ENCODE measurements around the gene LRBA.

LRBA gene

GRCh38 chr4:150656891-150657290 lies 358.2 kb downstream of the LRBA start:
- H3K4me1 ChIP-seq (ENCODE audit: low read length): no peaks in the 10 kb centered on the region
- H4K20me1 ChIP-seq (ENCODE audit: insufficient read depth, low read length): no peaks in the 10 kb centered on the region
- H3K4me2 ChIP-seq (ENCODE audit: low read depth, low read length): no peak overlapping the region
- TF ChIP-seq EZH2phosphoT487 (IDR thresholded peaks at IDR 0.05; ENCODE audit: low read length) (no peak), EZH2 (optimal IDR thresholded peaks at IDR 0.05; ENCODE audit: low read depth, low read length) (no peak), CTCF (IDR thresholded peaks at IDR 0.05; ENCODE audit: low read length) (no peak)
- H3K9me3 ChIP-seq (replicated peaks; ENCODE audit: insufficient read depth, low read length): no peaks in the 10 kb centered on the region
- no peak overlapping the region for H3K27ac ChIP-seq (ENCODE audit: low read length)
- H3K79me2 ChIP-seq (ENCODE audit: low read length): no peaks in the 10 kb centered on the region
- DNase-seq: no peak
- H3K9ac ChIP-seq (ENCODE audit: low read length): no peak overlapping the region
- no peak overlapping the region for H2AFZ ChIP-seq (ENCODE audit: low read length)
- no peaks in the 10 kb centered on the region for H3K27me3 ChIP-seq (replicated peaks; ENCODE audit: insufficient read depth, low read length)
- no peaks in the 10 kb centered on the region for H3F3A ChIP-seq (ENCODE audit: insufficient read depth, low read length)
- no peaks in the 10 kb centered on the region for H3K36me3 ChIP-seq (replicated peaks; ENCODE audit: insufficient read depth, low read length)
- H3K4me3 ChIP-seq (ENCODE audit: low read length): no peak overlapping the region
- H3K9me2 ChIP-seq (replicated peaks; ENCODE audit: insufficient read depth, low read length): no peaks in the 10 kb centered on the region

GRCh38 chr4:150650751-150651150 lies 364.3 kb downstream of the LRBA start:
- Histone ChIP-seq H3K27me3 (replicated peaks; ENCODE audit: insufficient read depth, low read length) (no peaks in the 10 kb centered on the region), H3K9ac (ENCODE audit: low read length) (no peak overlapping the region), H2AFZ (ENCODE audit: low read length) (no peak overlapping the region), H3K4me2 (ENCODE audit: low read depth, low read length) (no peak overlapping the region), H3K9me2 (replicated peaks; ENCODE audit: insufficient read depth, low read length) (no peaks in the 10 kb centered on the region), H4K20me1 (ENCODE audit: insufficient read depth, low read length) (no peaks in the 10 kb centered on the region), H3K36me3 (replicated peaks; ENCODE audit: insufficient read depth, low read length) (no peaks in the 10 kb centered on the region), H3K4me1 (ENCODE audit: low read length) (no peaks in the 10 kb centered on the region), H3K4me3 (ENCODE audit: low read length) (no peak overlapping the region), H3K79me2 (ENCODE audit: low read length) (no peaks in the 10 kb centered on the region), H3K9me3 (replicated peaks; ENCODE audit: insufficient read depth, low read length) (no peaks in the 10 kb centered on the region), H3F3A (ENCODE audit: insufficient read depth, low read length) (no peaks in the 10 kb centered on the region), H3K27ac (ENCODE audit: low read length) (no peak overlapping the region)
- DNase-seq: no peak
- TF ChIP-seq EZH2 (optimal IDR thresholded peaks at IDR 0.05; ENCODE audit: low read depth, low read length) (no peak), EZH2phosphoT487 (IDR thresholded peaks at IDR 0.05; ENCODE audit: low read length) (no peak), CTCF (IDR thresholded peaks at IDR 0.05; ENCODE audit: low read length) (no peak)

- H3K4me2 ChIP-seq (ENCODE audit: low read depth, low read length): no peak overlapping the region
- no peaks in the 10 kb centered on the region for H3K79me2 ChIP-seq (ENCODE audit: low read length)
- H3K4me3 ChIP-seq (ENCODE audit: low read length): no peak overlapping the region
- no peaks in the 10 kb centered on the region for H3K4me1 ChIP-seq (ENCODE audit: low read length)
- no peaks in the 10 kb centered on the region for H3K9me3 ChIP-seq (replicated peaks; ENCODE audit: insufficient read depth, low read length)
- no peaks in the 10 kb centered on the region for H3K36me3 ChIP-seq (replicated peaks; ENCODE audit: insufficient read depth, low read length)
- H2AFZ ChIP-seq (ENCODE audit: low read length): no peak overlapping the region
- H3K27me3 ChIP-seq (replicated peaks; ENCODE audit: insufficient read depth, low read length): no peaks in the 10 kb centered on the region
- H3K27ac ChIP-seq (ENCODE audit: low read length): no peak overlapping the region
- H3K9ac ChIP-seq (ENCODE audit: low read length): no peak overlapping the region
- TF ChIP-seq EZH2 (optimal IDR thresholded peaks at IDR 0.05; ENCODE audit: low read depth, low read length) (no peak), EZH2phosphoT487 (IDR thresholded peaks at IDR 0.05; ENCODE audit: low read length) (no peak), CTCF (IDR thresholded peaks at IDR 0.05; ENCODE audit: low read length) (no peak)
- no peaks in the 10 kb centered on the region for H4K20me1 ChIP-seq (ENCODE audit: insufficient read depth, low read length)
- no peaks in the 10 kb centered on the region for H3K9me2 ChIP-seq (replicated peaks; ENCODE audit: insufficient read depth, low read length)
- DNase-seq: no peak
- no peaks in the 10 kb centered on the region for H3F3A ChIP-seq (ENCODE audit: insufficient read depth, low read length)
Measured at GRCh38 chr4:150648123-150648522, 367.0 kb downstream of the LRBA start.

Measured in MM.1S (cell line).